ENCODE data around the gene USP48. TPM values are rescaled to one million over a fixed set of nuclear protein-coding genes. Genes with fewer than 3 reads are reported as not detected.

The USP48 gene
- total and polyA plus RNA-seq, 2 of the 8 experiments (the other 6 are each of a cell fraction or from before 2014, with no cell fraction given), result 12.8 to 83.5 TPM

DNA sequence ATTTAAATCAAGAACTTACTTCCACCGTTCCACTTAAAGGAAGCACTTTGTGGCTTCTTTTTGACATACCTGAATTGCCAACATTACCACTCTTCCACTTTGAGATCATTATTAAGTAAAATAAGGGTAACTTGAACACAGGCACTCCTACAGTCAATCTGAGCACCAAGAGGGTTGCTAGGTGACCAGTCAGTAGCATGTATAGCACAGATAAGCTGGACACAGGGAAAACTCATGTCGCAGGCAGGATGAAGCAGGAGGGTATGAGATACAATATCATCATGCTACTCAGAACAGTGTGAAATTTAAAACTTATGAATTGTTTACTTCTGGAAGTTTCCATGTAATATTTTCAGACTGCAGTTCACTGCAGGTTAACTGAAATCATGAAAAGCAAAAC is 66.8 kb downstream of the USP48 start:
- Histone ChIP-seq H3K4me2 (ENCODE audit: insufficient read depth in 1 of 2, low read depth in 2 of 2, low read length in 2 of 2) (no peak overlapping the region), H2BK12ac (ENCODE audit: low read depth, low read length) (no peak overlapping the region)

More for the DNA sequence above, 66.8 kb downstream of the USP48 start:
- no peak overlapping the region for H3K56ac ChIP-seq (replicated peaks; ENCODE audit: insufficient read length, low read depth, low read length)
- H3K23me2 ChIP-seq (ENCODE audit: low read depth, low read length), result no peaks in the 10 kb centered on the region
- no peak overlapping the region for H3K23ac ChIP-seq (ENCODE audit: insufficient read length)
- DNase-seq (ENCODE audit: low read depth in 1 of 2, low spot score in 2 of 2) (no peak), FAIRE-seq (no peak)
- H3K18ac ChIP-seq (ENCODE audit: extremely low read depth, low read length), result no peak overlapping the region
- H2BK120ac ChIP-seq (replicated peaks; ENCODE audit: low read depth, low read length), result no peak overlapping the region
- no peak overlapping the region for H3K4me3 ChIP-seq (ENCODE audit: extremely low read depth in 1 of 4, insufficient read depth in 2 of 4, low read depth in 3 of 4, low read length in 4 of 4)
- no peaks in the 10 kb centered on the region for H3K79me2 ChIP-seq (ENCODE audit: control insufficient read depth in 1 of 2, insufficient read depth in 2 of 2, low read length in 2 of 2)
- no peaks in the 10 kb centered on the region for H3K27me3 ChIP-seq (replicated peaks in 1 of 4; ENCODE audit: control insufficient read depth in 3 of 4, extremely low read depth in 1 of 4, insufficient read depth in 3 of 4, low read length in 3 of 4)
- no peak for TF ChIP-seq EP300 (IDR thresholded peaks at IDR 0.05; ENCODE audit: borderline replicate concordance in 1 of 2, low read depth in 2 of 2, low read length in 2 of 2)
- POLR2A ChIA-PET (ENCODE audit: partially characterized antibody), result no interaction called here
- WGBS, 2 experiments (ENCODE audit: extremely low coverage in 1 of 2, insufficient coverage in 1 of 2, insufficient read length in 1 of 2, insufficient replicate concordance in 2 of 2, low coverage in 1 of 2, low lambda C conversion rate in 2 of 2, missing lambda C conversion rate in 1 of 2), result 92% methylated on average over 2 of the region's 2 CpGs; no CpG with 5 or more reads in 1 of the 2 experiments
- no peak overlapping the region for H3K27ac ChIP-seq (ENCODE audit: low read depth, low read length)
- H3K4ac ChIP-seq (replicated peaks; ENCODE audit: insufficient read length, low read depth, low read length), result no peak overlapping the region
- no peak overlapping the region for H4K8ac ChIP-seq (ENCODE audit: extremely low read depth, insufficient read depth, low read length)
- H3K9ac ChIP-seq (replicated peaks in 1 of 4; ENCODE audit: extremely low read depth in 1 of 4, low read depth in 3 of 4, low read length in 3 of 4), result no peak overlapping the region
- CTCF ChIA-PET (ENCODE audit: partially characterized antibody), result no interaction called here
- no peak overlapping the region for H4K91ac ChIP-seq (replicated peaks; ENCODE audit: insufficient read length, low read length)
- no peak overlapping the region for H2AFZ ChIP-seq (ENCODE audit: low read length)
- no peaks in the 10 kb centered on the region for H3K4me1 ChIP-seq (replicated peaks in 1 of 4; ENCODE audit: control insufficient read depth in 3 of 4, insufficient read depth in 4 of 4, low read length in 3 of 4)
- no peak overlapping the region for H4K5ac ChIP-seq (ENCODE audit: insufficient read length, low read depth, low read length)
- no peak overlapping the region for H2BK5ac ChIP-seq (ENCODE audit: low read depth, low read length)
- H3K14ac ChIP-seq (ENCODE audit: insufficient read length), result no peak overlapping the region
- H2BK20ac ChIP-seq (ENCODE audit: low read length), result no peak overlapping the region
- no peak overlapping the region for H2AK5ac ChIP-seq (ENCODE audit: low read depth, low read length)
- H2BK15ac ChIP-seq (ENCODE audit: low read length), result no peak overlapping the region
- H3K36me3 ChIP-seq (ENCODE audit: control insufficient read depth in 2 of 4, insufficient read depth in 4 of 4, low read length in 3 of 4), result peaks cover 14 to 65% (median 32%) of the 10 kb centered on the region in 4 experiments
- no peaks in the 10 kb centered on the region for H3K79me1 ChIP-seq (ENCODE audit: low read depth, low read length)
- H4K20me1 ChIP-seq (replicated peaks in 1 of 2; ENCODE audit: control insufficient read depth in 1 of 2, insufficient read depth in 2 of 2, low read length in 2 of 2), result peaks cover 0 to 2% of the 10 kb centered on the region in 2 experiments
- H3K9me3 ChIP-seq (ENCODE audit: insufficient read depth in 2 of 2, low read depth in 1 of 2, low read length in 1 of 2), result no peaks in the 10 kb centered on the region
